Heart left ventricle (tissue), 13 donors: ENCODE measurements around the gene KCNK18.
A peak's percentile ranks its signal among the peaks of the same experiment; 100 is the strongest.

Source experiments
- CTCF ChIP-seq, 12 donors: fragments of 200-600 bp; sonication (generic) in 4 of 12; IDR thresholded peaks; one replicate each; pipeline versions ENCODE4 v1.5.0 to v1.8.0; 2018 to 2022; ENCODE audit warnings: antibody characterized with exemption in 12 of 12, mild to moderate bottlenecking in 5 of 12
- POLR2A ChIP-seq, 2 donors: fragments of 450-650 bp; IDR thresholded peaks; one replicate each; pipeline ENCODE4 v1.6.1; 2017; ENCODE audit warnings: antibody characterized with exemption in 2 of 2, mild to moderate bottlenecking in 2 of 2, moderate library complexity in 2 of 2
- donor health status: ischemic (EF 13 %, LVEDD 7.1; RV severe dilation, severe dysfunction).
- donor health status: DM: no; HTN: yes; CAD: no.
- donor health status: DM: no; HTN: no; CAD: no.
- donor health status: ischemic (EF 25% LVEDD 6.9; RV normal size, moderate dysfunction).
- donor health status: ischemic (EF 25% LVEDD 5.7; RV mildly dilated, moderate dysfunction).
- donor health status: ischemic (EF 35%, LVEDD 5.7; RV mildly dilated, moderate dysfunction).
- donor health status: nonischemic (EF 11% LVEDD 7.7; RV severe dilation, severe dysfunction).
- donor health status: DM: yes; HTN: yes; CAD: no.
- donor health status: PGD.
- donor health status: ischemic (EF 29% LVEDD 5.4; RV normal size, mild dysfunction).
- donor health status: nonischemic (EF 23%, LVEDD 6.1; RV moderate dilation, normal function).

GRCh38 chr10:117216611-117217195, 19.4 kb downstream of the KCNK18 start:
- TF ChIP-seq CTCF (IDR thresholded peaks at IDR 0.05) (peak; percentile 99 to 100 (median 100)), POLR2A (IDR thresholded peaks at IDR 0.05) (no peak)
